Liver (tissue), 9 donors: ENCODE measurements around the gene ATP5MK. TPM values are rescaled to one million over a fixed set of nuclear protein-coding genes. Genes with fewer than 3 reads are reported as not detected.
"Not testable (repeated sequence)": the region's sequence is repeated elsewhere in the genome, so short reads cannot be mapped to it uniquely, and the experiment has no call there.

Source experiments
- DNase-seq: peaks from one replicate; pipeline ENCODE4 v3.0.0-alpha.2; 2017; ENCODE audit warnings: low spot score
- H3K27ac ChIP-seq, 2 donors: one replicate each; pipeline ENCODE4 v1.7.0; 2013; ENCODE audit warnings: inconsistent platforms in 2 of 2, low read length in 2 of 2, control low read depth in 1 of 2, low read depth in 1 of 2, mild to moderate bottlenecking in 1 of 2
- H3K27me3 ChIP-seq, 4 donors: one replicate each; pipeline versions ENCODE4 v1.6.1 to v1.7.0; 2013; ENCODE audit warnings: low read length in 3 of 4, inconsistent platforms in 1 of 4, mild to moderate bottlenecking in 1 of 4, moderate library complexity in 1 of 4; ENCODE audit not compliant: control insufficient read depth in 4 of 4, insufficient read depth in 4 of 4
- H3K36me3 ChIP-seq, 4 donors: one replicate each; pipeline versions ENCODE4 v1.6.1 to v1.7.0; 2013; ENCODE audit warnings: low read length in 3 of 4, mild to moderate bottlenecking in 3 of 4, low read depth in 1 of 4, moderate library complexity in 1 of 4; ENCODE audit not compliant: control insufficient read depth in 4 of 4, insufficient read depth in 3 of 4
- H3K4me1 ChIP-seq, 4 donors: one replicate each; pipeline versions ENCODE4 v1.6.1 to v1.7.0; 2013; ENCODE audit warnings: low read length in 3 of 4, mild to moderate bottlenecking in 3 of 4, moderate library complexity in 1 of 4; ENCODE audit not compliant: control insufficient read depth in 4 of 4, insufficient read depth in 4 of 4
- H3K4me3 ChIP-seq, 3 donors: one replicate each; pipeline versions ENCODE4 v1.6.1 to v1.7.0; 2013; ENCODE audit warnings: low read length in 3 of 3, control low read depth in 1 of 3, low read depth in 1 of 3, mild to moderate bottlenecking in 1 of 3
- H3K9ac ChIP-seq, 2 donors: one replicate each; pipeline ENCODE4 v1.7.0; 2013; ENCODE audit warnings: low read length in 2 of 2, mild to moderate bottlenecking in 2 of 2, moderate library complexity in 2 of 2, control low read depth in 1 of 2, low read depth in 1 of 2
- H3K9me3 ChIP-seq, 4 donors: one replicate each; pipeline versions ENCODE4 v1.6.1 to v1.7.0; 2013; ENCODE audit warnings: low read length in 3 of 4; ENCODE audit not compliant: control insufficient read depth in 4 of 4
- EGR1 ChIP-seq, 2 donors: IDR thresholded peaks; 2 replicates each; pipeline ENCODE4 v1.6.1; 2016 to 2018; ENCODE audit warnings: antibody characterized with exemption in 2 of 2, low read depth in 2 of 2
- GABPA ChIP-seq, 2 donors: IDR thresholded peaks in 1 of 2; conservative IDR thresholded peaks in 1 of 2; 2 replicates each; pipeline ENCODE4 v1.6.1; 2016; ENCODE audit warnings: antibody characterized with exemption in 2 of 2, mild to moderate bottlenecking in 1 of 2, moderate library complexity in 1 of 2
- REST ChIP-seq: IDR thresholded peaks from 2 replicates; pipeline ENCODE4 v1.6.1; 2016; ENCODE audit warnings: antibody characterized with exemption, mild to moderate bottlenecking
- TAF1 ChIP-seq: conservative IDR thresholded peaks from 2 replicates; pipeline ENCODE4 v1.6.1; 2016; ENCODE audit warnings: antibody characterized with exemption, mild to moderate bottlenecking
- WGBS: extraction: QIAGEN DNeasy Blood & Tissue Kit; methylation state at CpG from one replicate; pipeline ENCODE4 v1.1.7; 2013; 5-methylcytosine and 5-hydroxymethylcytosine counted together
- polyA plus RNA-seq, 2 donors: library from polyadenylated mRNA; stranded (reverse) in 1 of 2; unstranded in 1 of 2; fragments of 200-250 nt in 1 of 2; fragments of >200 nt in 1 of 2; fragmentation: Nextera tagmentation in 1 of 2; extraction: Ambion mirVana in 1 of 2; gene quantifications; one replicate each; pipeline versions ENCODE4 v1.2.1 to v1.2.3, GENCODE V29; 2013 to 2015
- total RNA-seq, 2 donors: library from RNA; depleted of rRNA; stranded (reverse); fragments of >200 nt; gene quantifications; one replicate each; pipeline ENCODE4 v1.2.3, GENCODE V29; 2014
- TF ChIP-seq, protein P1 (sequence below): IDR thresholded peaks from 2 replicates; pipeline ENCODE4 v1.6.1; 2016; ENCODE audit warnings: antibody characterized with exemption
- TF ChIP-seq, protein P2 (sequence below): IDR thresholded peaks from 2 replicates; pipeline ENCODE4 v1.6.1; 2016; ENCODE audit warnings: antibody characterized with exemption
- donor health status: healthy.
- donor health status: healthy.
- donor health status: healthy.
- donor health status: healthy.
- donor health status: healthy.

ATP5MK gene
- total and polyA plus RNA-seq, 4 donors: 74.7 to 632 (median 248) TPM

- TF ChIP-seq REST: peak; percentile 91
- TF ChIP-seq, protein P1, sequence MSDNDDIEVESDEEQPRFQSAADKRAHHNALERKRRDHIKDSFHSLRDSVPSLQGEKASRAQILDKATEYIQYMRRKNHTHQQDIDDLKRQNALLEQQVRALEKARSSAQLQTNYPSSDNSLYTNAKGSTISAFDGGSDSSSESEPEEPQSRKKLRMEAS: peak; percentile 71
Measured at GRCh38 chr10:103367782-103368518, 28.3 kb downstream of the ATP5MK start, which contains the start of gene TAF5 (continued).

- TF ChIP-seq, protein P2, sequence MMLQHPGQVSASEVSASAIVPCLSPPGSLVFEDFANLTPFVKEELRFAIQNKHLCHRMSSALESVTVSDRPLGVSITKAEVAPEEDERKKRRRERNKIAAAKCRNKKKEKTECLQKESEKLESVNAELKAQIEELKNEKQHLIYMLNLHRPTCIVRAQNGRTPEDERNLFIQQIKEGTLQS: no peak
- TF ChIP-seq TAF1 (no peak), EGR1 (IDR thresholded peaks at IDR 0.05; ENCODE audit: low read depth in 2 of 2) (no peak), GABPA (IDR thresholded peaks at IDR 0.05 in 1 of 2, conservative IDR thresholded peaks at IDR 0.05 in 1 of 2) (no peak)
- peak overlapping the region; percentile 64 to 88 for H3K9ac ChIP-seq
- no peaks in the 10 kb centered on the region for H3K36me3 ChIP-seq
- H3K9me3 ChIP-seq: no peaks in the 10 kb centered on the region
- no peak for DNase-seq
- H3K27me3 ChIP-seq: no peaks in the 10 kb centered on the region
- H3K4me1 ChIP-seq: peaks cover 4 to 10% (median 6%) of the 10 kb centered on the region in 4 donors
- peak overlapping the region; percentile 77 to 88 for H3K27ac ChIP-seq
- 41% methylated on average over 10 of the region's 10 CpGs for WGBS
- H3K4me3 ChIP-seq: peak overlapping the region; percentile 91 to 93 (median 92)
Measured at GRCh38 chr10:103367379-103367781, 28.9 kb downstream of the ATP5MK start.

DNA sequence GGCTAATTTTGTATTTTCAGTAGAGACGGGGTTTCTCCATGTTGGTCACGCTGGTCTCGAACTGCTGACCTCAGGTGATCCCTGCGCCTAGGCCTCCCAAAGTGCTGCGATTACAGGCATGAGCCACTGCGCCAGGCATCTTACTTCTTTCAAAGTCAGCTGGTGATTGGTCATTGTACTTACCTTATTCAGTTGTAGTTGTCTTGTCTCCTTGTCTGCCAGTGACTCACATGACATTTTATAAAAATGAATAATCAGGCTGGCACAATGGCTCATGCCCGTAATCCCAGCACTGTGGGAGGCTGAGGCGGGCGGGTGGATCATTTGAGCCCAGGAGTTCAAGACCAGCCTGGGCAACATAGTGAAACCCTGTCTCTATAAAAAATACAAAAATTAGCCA, 35.5 kb downstream of the ATP5MK start:
- not testable (repeated sequence) for H3K9me3 ChIP-seq, H3K27ac ChIP-seq, H3K4me3 ChIP-seq, H3K27me3 ChIP-seq, H3K36me3 ChIP-seq, DNase-seq, H3K9ac ChIP-seq, H3K4me1 ChIP-seq
- 96% methylated on average over 9 of the region's 9 CpGs for WGBS

GRCh38 chr10:103359493-103359892, 36.8 kb downstream of the ATP5MK start:
- H3K27me3 ChIP-seq, H3K36me3 ChIP-seq, H3K4me3 ChIP-seq, H3K27ac ChIP-seq, H3K9ac ChIP-seq, H3K9me3 ChIP-seq, DNase-seq, H3K4me1 ChIP-seq: not testable (repeated sequence)
- 94% methylated on average over 4 of the region's 4 CpGs for WGBS
